BLaER1 (cell line): ENCODE measurements around the gene ALDH4A1.
A peak's percentile ranks its signal among the peaks of the same experiment; 100 is the strongest.

Experiments
- H3K27ac ChIP-seq: shearing (Covaris generic); formaldehyde crosslinking; 2 replicates; pipeline ENCODE4 v1.8.1; 2022
- H3K27me3 ChIP-seq: shearing (Covaris generic); formaldehyde crosslinking; 2 replicates; pipeline ENCODE4 v1.8.1; 2022
- H3K36me3 ChIP-seq: shearing (Covaris generic); formaldehyde crosslinking; 2 replicates; pipeline ENCODE4 v1.8.1; 2022
- H3K4me1 ChIP-seq: shearing (Covaris generic); formaldehyde crosslinking; 2 replicates; pipeline ENCODE4 v1.8.1; 2022
- H3K4me2 ChIP-seq: shearing (Covaris generic); formaldehyde crosslinking; 2 replicates; pipeline ENCODE4 v1.8.1; 2022
- H3K4me3 ChIP-seq: shearing (Covaris generic); formaldehyde crosslinking; 2 replicates; pipeline ENCODE4 v1.8.1; 2022
- H3K9ac ChIP-seq: shearing (Covaris generic); formaldehyde crosslinking; 2 replicates; pipeline ENCODE4 v1.8.1; 2022
- H3K9me3 ChIP-seq: shearing (Covaris generic); formaldehyde crosslinking; 2 replicates; pipeline ENCODE4 v1.8.1; 2022
- H4K20me1 ChIP-seq: shearing (Covaris generic); formaldehyde crosslinking; 2 replicates; pipeline ENCODE4 v1.8.1; 2022
- Cebpa-rat ChIP-seq: shearing (Covaris generic); IDR thresholded peaks from 2 replicates; pipeline ENCODE4 v1.8.1; 2022

Gene ALDH4A1

DNA sequence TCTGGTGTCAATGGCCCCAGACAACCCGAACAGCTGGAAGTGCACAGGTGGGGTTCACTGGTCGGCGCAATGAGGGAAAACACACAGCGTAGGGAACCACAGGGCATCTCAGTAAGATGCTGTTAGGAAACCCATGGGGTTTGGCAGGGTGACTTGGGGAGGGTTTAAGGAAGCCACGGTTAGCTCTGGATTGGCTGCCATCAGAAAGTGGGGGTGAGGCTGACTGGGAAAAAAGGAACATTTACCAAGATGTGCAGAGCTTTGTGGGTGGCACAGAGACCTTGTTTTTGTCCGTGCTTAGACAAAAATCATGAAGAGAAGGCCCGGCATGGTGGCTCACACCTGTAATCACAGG, 11.0 kb downstream of the ALDH4A1 start:
- Histone ChIP-seq H3K9ac (no peak overlapping the region), H3K4me3 (no peak overlapping the region), H3K9me3 (no peaks in the 10 kb centered on the region), H3K36me3 (peaks cover 42% of the 10 kb centered on the region; the same call in 1 of the 2 replicates), H3K4me2 (peak overlapping the region; percentile 17; the same call in 1 of the 2 replicates), H4K20me1 (0 out of 2 replicates have a peak, but pooled peaks cover 6% of the 10 kb centered on the region), H3K4me1 (peaks cover 29% of the 10 kb centered on the region), H3K27ac (no peak overlapping the region), H3K27me3 (no peaks in the 10 kb centered on the region)
- no peak for TF ChIP-seq Cebpa-rat

GRCh38 chr1:18890706-18891425, 11.5 kb downstream of the ALDH4A1 start:
- no peak overlapping the region for H3K4me3 ChIP-seq
- H3K9me3 ChIP-seq = no peaks in the 10 kb centered on the region
- H3K36me3 ChIP-seq = peaks cover 42% of the 10 kb centered on the region; the same call in 1 of the 2 replicates
- no peaks in the 10 kb centered on the region for H3K27me3 ChIP-seq
- 0 out of 2 replicates have a peak, but pooled peaks cover 6% of the 10 kb centered on the region for H4K20me1 ChIP-seq
- peaks cover 29% of the 10 kb centered on the region for H3K4me1 ChIP-seq
- no peak overlapping the region for H3K9ac ChIP-seq
- no peak overlapping the region for H3K27ac ChIP-seq
- peak overlapping the region; percentile 17; the same call in 1 of the 2 replicates for H3K4me2 ChIP-seq
- TF ChIP-seq Cebpa-rat = no peak

DNA sequence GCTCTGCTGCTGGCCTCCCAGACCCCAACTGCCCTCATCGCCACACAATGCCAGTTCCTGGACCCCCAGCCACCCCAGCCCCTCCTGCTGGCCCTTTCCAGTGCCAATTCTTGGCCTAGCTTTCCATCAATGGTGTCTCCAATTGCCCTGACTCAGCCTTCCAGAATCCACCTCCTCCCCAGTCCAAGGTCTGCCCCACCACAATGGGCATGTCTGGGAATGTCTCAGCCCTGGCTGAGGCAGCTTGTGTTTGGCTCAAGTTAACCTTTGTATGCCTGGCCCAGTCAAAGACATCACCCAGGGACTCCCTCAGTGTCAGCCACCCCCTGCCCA, 16.4 kb downstream of the ALDH4A1 start:
- Histone ChIP-seq H3K9me3 (no peaks in the 10 kb centered on the region), H3K36me3 (peaks cover 73% of the 10 kb centered on the region), H3K9ac (no peak overlapping the region), H3K4me2 (no peak overlapping the region), H4K20me1 (0 out of 2 replicates have a peak, but pooled peaks cover 4% of the 10 kb centered on the region), H3K4me1 (peaks cover 5% of the 10 kb centered on the region), H3K27me3 (no peaks in the 10 kb centered on the region), H3K4me3 (no peak overlapping the region), H3K27ac (no peak overlapping the region)
- no peak for TF ChIP-seq Cebpa-rat

- H3K27me3 ChIP-seq = no peaks in the 10 kb centered on the region
- no peaks in the 10 kb centered on the region for H3K4me1 ChIP-seq
- no peaks in the 10 kb centered on the region for H3K9me3 ChIP-seq
- no peak for TF ChIP-seq Cebpa-rat
- no peak overlapping the region for H3K4me2 ChIP-seq
- H3K4me3 ChIP-seq = no peak overlapping the region
- no peak overlapping the region for H3K27ac ChIP-seq
- H3K9ac ChIP-seq = no peak overlapping the region
- peaks cover 78% of the 10 kb centered on the region for H3K36me3 ChIP-seq
- no peaks in the 10 kb centered on the region for H4K20me1 ChIP-seq
Observed at GRCh38 chr1:18885311-18886002, 16.9 kb downstream of the ALDH4A1 start.

DNA sequence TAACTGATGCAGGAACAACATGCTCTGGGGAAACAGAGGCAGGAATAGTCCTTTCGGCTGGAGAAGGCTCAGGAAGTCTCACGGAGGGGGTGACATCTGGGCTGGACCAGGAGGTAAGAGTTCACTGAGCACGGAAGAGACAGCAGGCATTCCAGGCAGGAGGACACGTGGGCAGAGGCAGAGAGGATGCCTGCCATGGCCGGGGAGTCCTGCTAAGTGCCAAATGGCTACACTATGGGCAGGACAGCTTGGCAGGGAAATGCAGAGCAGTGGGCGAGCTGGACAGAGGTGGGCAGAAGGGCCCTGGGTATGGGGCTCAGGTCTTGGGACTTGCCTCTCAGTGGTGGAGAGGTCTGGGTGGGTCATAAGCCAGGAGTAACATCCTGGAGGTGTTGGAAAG, 17.6 kb downstream of the ALDH4A1 start:
- Histone ChIP-seq H3K9ac (no peak overlapping the region), H3K4me1 (no peaks in the 10 kb centered on the region), H4K20me1 (no peaks in the 10 kb centered on the region), H3K27ac (no peak overlapping the region), H3K36me3 (peaks cover 79% of the 10 kb centered on the region), H3K27me3 (no peaks in the 10 kb centered on the region), H3K9me3 (no peaks in the 10 kb centered on the region), H3K4me3 (no peak overlapping the region), H3K4me2 (no peak overlapping the region)
- no peak for TF ChIP-seq Cebpa-rat

- Histone ChIP-seq H3K4me2 (no peak overlapping the region), H3K36me3 (peaks cover 83% of the 10 kb centered on the region), H3K27ac (no peak overlapping the region), H3K27me3 (no peaks in the 10 kb centered on the region), H3K4me1 (no peaks in the 10 kb centered on the region), H3K9me3 (no peaks in the 10 kb centered on the region), H3K9ac (no peak overlapping the region), H3K4me3 (no peak overlapping the region), H4K20me1 (no peaks in the 10 kb centered on the region)
- TF ChIP-seq Cebpa-rat = no peak
Observed at GRCh38 chr1:18884419-18884717, 18.0 kb downstream of the ALDH4A1 start.

DNA sequence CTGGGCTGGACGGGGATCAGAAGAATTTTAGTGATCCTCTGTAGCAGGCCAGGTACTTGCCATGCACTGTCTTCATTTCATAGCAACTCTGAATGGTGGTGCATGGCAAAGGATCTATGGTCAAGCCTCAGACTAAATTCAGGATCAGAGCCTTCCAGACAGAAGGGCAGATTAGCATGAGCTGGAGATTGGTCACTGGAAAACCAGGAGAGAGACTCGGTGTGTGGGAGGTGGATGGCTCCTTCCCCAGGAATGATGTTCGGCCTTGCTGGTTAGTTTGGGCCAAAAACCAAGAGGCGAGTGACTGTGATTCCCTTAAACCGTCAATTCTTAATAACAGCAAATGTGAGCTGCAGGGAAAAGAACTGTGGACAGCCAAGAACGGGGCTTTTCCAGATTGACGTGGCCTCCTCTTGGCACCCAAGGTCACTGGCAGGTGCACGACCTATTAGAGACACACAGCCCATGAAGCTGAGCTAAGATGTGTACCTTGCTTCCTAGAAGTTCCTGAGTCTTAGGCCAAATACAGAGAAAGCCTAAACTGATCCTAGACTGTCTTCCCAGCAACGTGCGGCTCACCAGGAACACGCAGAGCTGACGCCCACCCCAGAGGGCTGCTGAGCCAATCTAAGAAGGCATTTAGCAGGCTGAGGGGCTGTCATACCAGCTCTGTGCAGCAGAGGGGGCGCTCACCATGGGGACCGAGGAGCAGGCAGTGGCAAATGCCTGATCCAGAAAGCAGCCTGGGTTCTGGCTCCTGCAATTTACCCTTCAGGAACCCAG, 18.5 kb downstream of the ALDH4A1 start:
- Histone ChIP-seq H3K9ac (no peak overlapping the region), H3K9me3 (no peaks in the 10 kb centered on the region), H3K4me1 (no peaks in the 10 kb centered on the region), H3K27ac (no peak overlapping the region), H3K36me3 (peaks cover 82% of the 10 kb centered on the region), H3K4me2 (no peak overlapping the region), H4K20me1 (no peaks in the 10 kb centered on the region), H3K4me3 (no peak overlapping the region), H3K27me3 (no peaks in the 10 kb centered on the region)
- TF ChIP-seq Cebpa-rat = no peak

GRCh38 chr1:18883079-18883478, 19.3 kb downstream of the ALDH4A1 start:
- H3K4me3 ChIP-seq = no peak overlapping the region
- no peaks in the 10 kb centered on the region for H3K4me1 ChIP-seq
- TF ChIP-seq Cebpa-rat = no peak
- H3K27me3 ChIP-seq = no peaks in the 10 kb centered on the region
- no peaks in the 10 kb centered on the region for H3K9me3 ChIP-seq
- H3K9ac ChIP-seq = no peak overlapping the region
- peaks cover 75% of the 10 kb centered on the region for H3K36me3 ChIP-seq
- H3K4me2 ChIP-seq = no peak overlapping the region
- H4K20me1 ChIP-seq = no peaks in the 10 kb centered on the region
- no peak overlapping the region for H3K27ac ChIP-seq

- Histone ChIP-seq H3K36me3 (peaks cover 69% of the 10 kb centered on the region), H4K20me1 (no peaks in the 10 kb centered on the region), H3K9me3 (no peaks in the 10 kb centered on the region), H3K27me3 (no peaks in the 10 kb centered on the region), H3K4me3 (no peak overlapping the region), H3K4me1 (no peaks in the 10 kb centered on the region), H3K27ac (no peak overlapping the region), H3K9ac (no peak overlapping the region), H3K4me2 (no peak overlapping the region)
- no peak for TF ChIP-seq Cebpa-rat
Observed at GRCh38 chr1:18882486-18882885, 19.9 kb downstream of the ALDH4A1 start.
